Kasumi-1 (cell line): Measurements from ENCODE around the gene CES3.
"Not testable (repeated sequence)": the region's sequence is repeated elsewhere in the genome, so short reads cannot be mapped to it uniquely, and the experiment has no call there.

ENCODE experiments used
- DNase-seq, 2 experiments: peaks; one replicate each; lab custom pipeline; 2025; lab: John Stamatoyannopoulos, UW

The CES3 gene

GRCh38 chr16:66972983-66973382 is 11.9 kb downstream of the CES3 start:
- no peak for DNase-seq

DNA sequence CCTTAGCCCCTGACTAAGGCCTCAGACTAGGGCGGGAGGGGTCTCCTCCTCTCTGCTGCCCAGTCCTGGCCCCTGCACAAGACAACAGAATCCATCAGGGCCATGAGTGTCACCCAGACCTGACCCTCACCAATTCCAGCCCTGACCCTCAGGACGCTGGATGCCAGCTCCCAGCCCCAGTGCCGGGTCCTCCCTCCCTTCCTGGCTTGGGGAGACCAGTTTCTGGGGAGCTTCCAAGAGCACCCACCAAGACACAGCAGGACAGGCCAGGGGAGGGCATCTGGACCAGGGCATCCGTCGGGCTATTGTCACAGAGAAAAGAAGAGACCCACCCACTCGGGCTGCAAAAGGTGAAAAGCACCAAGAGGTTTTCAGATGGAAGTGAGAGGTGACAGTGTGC is 12.7 kb downstream of the CES3 start:
- DNase-seq: no peak

DNA sequence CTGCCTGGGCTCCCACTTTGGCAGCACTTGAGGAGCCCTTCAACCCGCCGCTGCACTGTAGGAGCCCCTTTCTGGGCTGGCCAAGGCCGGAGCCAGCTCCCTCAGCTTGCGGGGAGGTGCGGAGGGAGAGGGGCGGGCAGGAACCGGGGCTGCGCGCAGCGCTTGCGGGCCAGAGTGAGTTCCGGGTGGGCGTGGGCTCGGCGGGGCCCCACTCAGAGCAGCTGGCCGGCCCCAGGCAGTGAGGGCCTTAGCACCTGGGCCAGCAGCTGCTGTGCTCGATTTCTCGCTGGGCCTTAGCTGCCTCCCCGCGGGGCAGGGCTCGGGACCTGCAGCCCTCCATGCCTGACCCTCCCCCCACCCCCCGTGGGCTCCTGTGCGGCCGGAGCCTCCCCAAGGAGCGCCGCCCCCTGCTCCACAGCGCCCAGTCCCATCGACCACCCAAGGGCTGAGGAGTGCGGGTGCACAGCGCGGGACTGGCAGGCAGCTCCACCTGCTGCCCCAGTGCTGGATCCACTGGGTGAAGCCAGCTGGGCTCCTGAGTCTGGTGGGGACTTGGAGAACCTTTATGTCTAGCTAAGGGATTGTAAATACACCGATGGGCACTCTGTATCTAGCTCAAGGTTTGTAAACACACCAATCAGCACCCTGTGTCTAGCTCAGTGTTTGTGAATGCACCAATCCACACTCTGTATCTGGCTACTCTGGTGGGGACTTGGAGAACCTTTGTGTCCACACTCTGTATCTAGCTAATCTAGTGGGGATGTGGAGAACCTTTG is 13.3 kb downstream of the CES3 start:
- DNase-seq: not testable (repeated sequence)

- not testable (repeated sequence) for DNase-seq
These were observed 13.8 kb downstream of the CES3 start for GRCh38 chr16:66974932-66975246.

GRCh38 chr16:66975302-66975893 is 14.3 kb downstream of the CES3 start:
- no peak for DNase-seq

- DNase-seq: no peak
These were observed 15.7 kb downstream of the CES3 start for GRCh38 chr16:66976746-66977145.

DNA sequence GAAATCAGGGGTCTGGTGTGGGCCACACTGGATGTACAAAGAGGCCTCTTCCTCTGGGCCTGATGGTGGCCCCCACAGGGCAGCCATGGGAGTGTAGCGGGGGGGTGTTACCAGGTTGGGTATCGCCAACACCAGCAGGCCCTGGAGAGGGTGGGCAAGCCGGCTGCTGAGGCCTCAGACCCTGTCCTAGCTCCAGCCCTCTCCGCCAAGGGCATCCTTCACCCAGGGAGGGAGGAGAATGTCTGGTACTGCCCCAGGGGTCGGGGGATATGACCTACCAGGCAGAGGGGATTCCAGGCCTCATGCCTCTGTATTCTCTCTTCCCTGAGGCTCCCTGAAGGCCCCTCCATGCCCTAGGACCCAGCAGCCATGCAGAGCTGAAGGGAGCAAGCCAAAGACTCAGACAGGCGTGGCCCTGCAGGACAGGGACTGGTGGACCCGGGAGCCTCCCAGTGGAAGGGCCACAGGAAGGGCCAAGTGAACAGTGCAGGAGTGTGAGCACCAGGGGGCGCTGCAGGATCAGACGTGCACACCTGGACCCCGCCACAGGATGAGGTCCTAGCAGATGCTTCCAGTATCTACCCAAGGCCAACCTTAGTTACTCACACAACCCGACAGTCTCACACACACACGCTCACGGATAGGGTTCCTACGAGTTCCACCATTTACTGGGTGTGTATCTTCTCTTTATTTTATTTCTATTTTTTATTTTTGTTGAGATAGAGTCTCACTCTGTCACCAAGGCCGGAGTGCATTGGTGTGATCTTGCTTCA is 16.5 kb downstream of the CES3 start:
- DNase-seq: peak; percentile 82 to 86

DNA sequence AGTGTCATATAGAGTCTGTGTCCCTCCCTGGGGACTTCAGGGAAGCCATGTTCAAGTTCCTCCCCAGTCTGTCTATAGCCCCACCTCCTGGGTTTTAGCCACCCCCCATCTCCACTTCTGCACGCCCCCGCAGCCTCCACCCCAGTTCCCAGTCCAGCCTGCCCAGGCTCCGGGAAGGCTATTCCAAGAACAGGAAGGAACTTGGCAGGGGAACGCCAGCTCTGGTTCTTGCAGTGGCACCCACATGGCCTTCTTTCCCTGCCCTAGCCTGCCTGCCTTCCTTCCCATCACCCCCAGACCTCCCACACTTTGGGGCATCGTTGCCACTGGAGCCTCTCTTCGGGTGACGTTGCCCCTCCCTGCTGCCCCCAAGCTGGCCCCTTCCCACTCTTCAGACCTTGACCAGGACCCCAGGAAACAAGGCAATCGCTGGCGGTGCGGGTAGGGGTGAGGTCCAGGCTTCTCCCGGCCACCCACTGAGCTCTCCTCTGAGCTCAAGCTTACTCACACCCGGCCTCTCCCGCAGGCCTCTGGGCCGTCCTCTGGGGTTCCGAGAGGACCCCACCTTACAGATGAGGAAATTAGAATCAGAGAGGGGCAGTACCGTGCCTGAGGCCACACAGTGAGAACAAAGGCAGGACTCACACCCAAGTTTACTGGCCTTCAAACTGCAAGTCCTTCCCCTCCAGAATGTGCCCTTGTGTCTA is 18.1 kb downstream of the CES3 start:
- DNase-seq: no peak

DNA sequence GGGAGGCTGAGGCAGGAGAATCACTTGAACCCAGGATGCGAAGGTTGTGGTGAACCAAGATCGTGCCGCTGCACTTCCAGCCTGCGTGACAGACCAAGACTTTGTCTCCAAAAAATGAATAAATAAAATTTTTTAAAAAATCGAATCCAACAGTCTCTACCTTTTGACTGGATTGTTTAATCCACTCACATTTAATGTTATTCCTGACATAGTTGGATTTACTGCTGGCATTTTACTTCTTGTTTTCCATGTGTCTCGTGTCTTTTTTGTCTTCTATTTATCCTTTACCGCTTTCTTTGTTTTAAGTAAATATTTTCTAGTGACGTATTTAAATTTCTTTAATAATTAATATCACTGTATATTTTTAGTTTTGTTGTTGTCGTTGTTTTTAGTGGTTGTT is 22.0 kb downstream of the CES3 start:
- no peak for DNase-seq

- DNase-seq: no peak
These were observed 23.8 kb downstream of the CES3 start for GRCh38 chr16:66984892-66985311.

GRCh38 chr16:66986559-66986958 is 25.5 kb downstream of the CES3 start:
- DNase-seq: no peak

DNA sequence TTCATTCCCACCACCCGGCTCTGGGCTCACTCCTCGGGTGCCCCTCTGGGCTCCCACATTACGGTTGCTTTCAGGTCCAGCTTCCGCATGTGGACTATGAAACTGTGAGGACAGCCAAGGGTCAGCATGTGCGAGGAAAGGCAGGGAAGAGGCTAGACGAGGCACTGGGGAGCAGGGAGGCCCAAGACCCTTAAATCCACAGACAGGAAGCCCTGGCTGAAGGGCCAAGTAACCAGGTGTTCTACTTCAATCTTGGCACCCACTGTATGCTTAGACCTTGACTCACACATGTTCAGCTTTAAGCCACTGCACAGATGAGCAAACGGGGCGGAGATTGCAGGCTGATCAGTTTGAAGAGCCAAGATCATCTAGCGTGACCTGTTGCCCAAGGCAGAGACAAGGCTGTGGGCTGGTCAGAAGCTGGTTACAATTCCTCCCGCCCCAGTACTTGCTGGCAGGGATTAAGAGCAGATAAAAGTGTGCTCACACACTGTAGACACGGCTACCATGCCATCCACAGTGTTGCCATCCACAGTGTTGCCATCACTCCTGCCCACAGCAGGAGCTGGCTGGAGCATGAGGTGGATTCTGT is 27.2 kb downstream of the CES3 start, which contains the start of gene CES4A:
Gene CES4A, plus strand, starts transcription at position 393 of the 592 bp plus-strand sequence. Its CDS starts 184 bp downstream, at position 577.
- no peak for DNase-seq

DNA sequence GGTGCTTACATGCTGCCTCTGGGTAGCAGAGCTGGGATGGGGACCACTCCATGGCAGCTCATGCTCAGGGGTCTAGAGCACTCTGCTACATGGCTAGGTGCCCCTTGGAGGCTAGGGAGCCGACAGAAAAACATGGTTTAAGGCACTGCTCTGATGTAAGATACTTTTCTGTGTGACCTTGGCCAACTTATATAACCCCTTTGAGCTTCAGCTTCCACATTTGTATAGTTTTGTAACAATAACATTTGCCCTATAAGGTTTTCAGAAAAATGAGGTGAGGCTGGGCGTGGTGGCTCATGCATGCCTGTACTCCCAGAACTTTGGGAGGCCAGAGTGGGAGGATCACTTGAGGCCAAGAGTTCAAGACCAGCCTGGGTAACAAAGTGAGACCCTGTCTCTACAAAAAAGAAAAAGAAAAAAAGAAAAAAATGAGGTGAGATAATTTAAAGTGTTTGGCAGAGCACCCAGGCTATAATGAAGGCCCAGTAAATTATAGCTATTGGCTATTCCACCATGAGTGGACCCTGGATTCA is 30.5 kb downstream of the CES3 start:
- no peak for DNase-seq

- not testable (repeated sequence) for DNase-seq
These were observed 32.5 kb downstream of the CES3 start for GRCh38 chr16:66993558-66993957.

DNA sequence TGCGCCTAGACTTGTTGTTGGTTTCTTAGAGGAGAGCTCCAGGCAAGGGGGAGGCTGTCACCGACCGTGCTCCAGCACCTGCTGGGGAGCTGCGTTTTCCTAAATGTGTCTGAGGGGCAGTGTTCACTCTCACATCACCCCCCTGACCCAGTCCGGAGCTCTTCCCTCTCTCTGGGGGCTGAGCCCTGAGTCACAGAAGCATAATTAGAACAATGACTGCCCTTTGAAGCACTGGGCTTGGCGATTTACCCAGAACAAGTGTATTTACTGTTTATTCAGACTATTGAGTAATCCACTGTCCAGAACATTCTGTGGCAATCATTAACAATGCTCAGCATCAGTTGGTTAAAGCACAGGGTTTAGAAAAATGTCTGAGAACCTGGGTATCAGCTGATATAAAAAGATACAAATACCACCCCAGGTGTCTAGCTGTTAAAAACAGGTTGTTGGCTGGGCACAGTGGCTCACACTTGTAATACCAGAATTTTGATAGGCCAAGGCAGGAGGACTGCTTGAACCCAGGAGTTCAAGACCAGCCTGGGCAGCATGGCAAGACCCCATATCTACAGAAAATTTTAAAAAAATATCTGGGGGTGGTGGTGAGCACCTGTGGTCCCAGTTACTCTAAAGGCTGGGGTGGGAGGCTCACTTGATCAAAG is 35.4 kb downstream of the CES3 start:
- no peak for DNase-seq

DNA sequence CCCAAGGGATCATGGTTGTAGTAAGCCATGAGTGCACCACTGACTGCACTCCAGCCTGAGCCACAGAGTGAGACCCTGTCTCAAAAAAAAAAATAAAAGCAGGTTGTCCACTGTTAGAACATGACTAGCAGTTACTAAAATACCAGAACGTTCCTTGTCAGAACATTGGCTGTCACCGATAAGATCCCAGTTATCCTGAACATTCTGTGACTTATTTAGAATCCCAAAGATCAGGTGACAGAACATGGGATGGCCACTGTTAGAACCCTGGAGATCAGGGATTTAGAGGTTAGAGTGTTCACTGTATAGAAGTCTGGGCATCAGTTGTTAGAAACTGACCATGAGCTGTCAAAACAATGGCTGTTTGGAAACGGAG is 35.9 kb downstream of the CES3 start:
- DNase-seq: no peak

- no peak for DNase-seq
These were observed 39.6 kb downstream of the CES3 start for GRCh38 chr16:67000384-67001351.

- DNase-seq: no peak
These were observed 40.7 kb downstream of the CES3 start for GRCh38 chr16:67001726-67002125.

DNA sequence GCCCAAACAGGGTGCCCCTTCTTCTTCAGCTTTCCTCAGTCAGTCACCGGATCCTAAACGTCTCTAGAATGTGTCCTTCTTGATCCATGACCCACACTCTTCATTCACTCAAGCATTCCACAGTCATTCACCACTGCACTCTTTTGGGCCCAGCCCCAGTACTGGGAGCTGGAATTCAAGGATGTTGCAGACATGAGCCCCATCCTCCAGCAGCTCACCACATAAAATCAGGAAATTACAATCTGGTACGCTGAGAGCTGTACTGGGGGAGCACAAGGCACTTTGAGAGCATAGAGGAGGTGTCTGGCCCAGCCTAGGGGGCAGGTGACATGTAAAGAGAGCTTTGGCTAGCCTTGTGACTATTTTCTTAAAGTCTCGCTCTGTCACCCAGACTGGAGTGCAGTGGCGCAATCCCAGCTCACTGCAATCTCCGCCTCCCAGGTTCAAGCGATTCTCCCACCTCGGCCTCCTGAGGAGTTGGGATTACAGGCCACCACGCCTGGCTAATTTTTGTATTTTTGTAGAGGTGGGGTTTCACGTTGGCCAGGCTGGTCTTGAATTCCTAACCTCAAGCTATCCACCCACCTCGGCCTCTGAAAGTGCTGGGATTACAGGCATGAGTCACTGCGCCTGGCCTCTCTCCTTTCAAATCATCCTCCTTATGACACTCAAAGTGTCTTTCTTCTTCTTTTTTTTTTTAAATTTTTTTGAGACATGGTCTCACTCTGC is 46.0 kb downstream of the CES3 start:
- no peak for DNase-seq
